Vagina (tissue), 2 donors: ENCODE results near the gene ARHGAP27. TPM values are rescaled to one million over a fixed set of nuclear protein-coding genes. Genes with fewer than 3 reads are reported as not detected.
A peak's percentile ranks its signal among the peaks of the same experiment; 100 is the strongest.

Source experiments
- DNase-seq, 2 donors: peaks; one replicate each; pipeline ENCODE4 v3.0.0-alpha.2; 2017; ENCODE audit errors: extremely low spot score in 2 of 2
- H3K27ac ChIP-seq: fragments of 200-600 bp; sonication (generic); one replicate; pipeline ENCODE4 v1.5.1; 2019
- H3K27me3 ChIP-seq: fragments of 200-600 bp; sonication (generic); one replicate; pipeline ENCODE4 v1.5.1; 2019
- H3K36me3 ChIP-seq, 2 donors: fragments of 200-600 bp; sonication (generic); one replicate each; pipeline ENCODE4 v1.5.1; 2017 to 2019
- H3K4me1 ChIP-seq: fragments of 200-600 bp; sonication (generic); one replicate; pipeline ENCODE4 v1.5.1; 2019
- H3K4me3 ChIP-seq, 2 donors: fragments of 200-600 bp; sonication (generic); 1 replicate in 1 of 2; 2 replicates in 1 of 2; pipeline ENCODE4 v1.5.1; 2016 to 2019
- H3K9me3 ChIP-seq: fragments of 200-600 bp; sonication (generic); one replicate; pipeline ENCODE4 v1.5.1; 2019
- POLR2A ChIP-seq, 2 donors: fragments of 450-650 bp; IDR thresholded peaks; one replicate each; pipeline ENCODE4 v1.6.1; 2017; ENCODE audit warnings: antibody characterized with exemption in 2 of 2, mild to moderate bottlenecking in 2 of 2, moderate library complexity in 2 of 2
- POLR2AphosphoS5 ChIP-seq, 2 donors: sonication (generic); formaldehyde crosslinking; IDR thresholded peaks; one replicate each; pipeline ENCODE4 v1.9.0; 2017; ENCODE audit warnings: antibody characterized with exemption in 2 of 2, mild to moderate bottlenecking in 2 of 2, low read depth in 1 of 2; ENCODE audit not compliant: insufficient read depth in 1 of 2
- intact Hi-C: fragments of 100-400 bp; cut with DNase I; formaldehyde crosslinking; loops from one replicate; pipeline ENCODE4 v1.15.1; 2023
- total RNA-seq: library from RNA; depleted of rRNA; stranded (reverse); fragments of >200 nt; gene quantifications from one replicate; pipeline ENCODE4 v1.2.3, GENCODE V29; 2016
- TF ChIP-seq, protein P1 (sequence below), 3 experiments: fragments of 450-650 bp in 2 of 3; fragments of 200-600 bp in 1 of 3; sonication (generic) in 1 of 3; IDR thresholded peaks; one replicate each; pipeline ENCODE4 v1.5.1; 2017 to 2019; ENCODE audit warnings: antibody characterized with exemption in 3 of 3, mild to moderate bottlenecking in 2 of 3, moderate library complexity in 2 of 3

Gene ARHGAP27
- total RNA-seq, 1 donor from 2014 or later: 80.0 TPM

DNA sequence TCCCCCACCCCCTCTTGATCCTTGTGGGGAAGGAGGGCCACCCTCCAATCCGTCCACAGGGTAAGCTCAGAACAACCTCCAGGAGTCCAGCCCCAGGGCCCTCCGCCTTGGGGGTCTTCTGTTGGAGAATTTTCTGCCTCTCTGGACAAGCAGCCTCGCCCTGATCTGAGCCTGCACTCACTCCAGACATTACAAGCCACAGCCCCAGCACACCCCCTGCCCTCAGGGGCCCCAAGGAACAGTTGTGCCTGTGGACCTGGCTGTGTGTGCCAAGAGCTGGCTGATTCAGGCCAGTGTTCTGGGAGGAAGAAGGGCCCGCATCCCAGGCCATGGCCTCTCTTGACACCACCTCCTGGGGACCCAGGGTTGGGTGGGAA lies 477 bp upstream of the ARHGAP27 start:
- Histone ChIP-seq H3K4me1 (peaks cover 48% of the 10 kb centered on the region), H3K36me3 (peaks cover 0 to 17% of the 10 kb centered on the region in 2 donors), H3K9me3 (no peaks in the 10 kb centered on the region), H3K27ac (peak overlapping the region; percentile 66), H3K27me3 (peaks cover 3% of the 10 kb centered on the region), H3K4me3 (peak overlapping the region; percentile 48 to 56)
- DNase-seq: no peak
- intact Hi-C loops: no loop called here
- no peak for TF ChIP-seq POLR2A (IDR thresholded peaks at IDR 0.05)
- TF ChIP-seq, protein P1, sequence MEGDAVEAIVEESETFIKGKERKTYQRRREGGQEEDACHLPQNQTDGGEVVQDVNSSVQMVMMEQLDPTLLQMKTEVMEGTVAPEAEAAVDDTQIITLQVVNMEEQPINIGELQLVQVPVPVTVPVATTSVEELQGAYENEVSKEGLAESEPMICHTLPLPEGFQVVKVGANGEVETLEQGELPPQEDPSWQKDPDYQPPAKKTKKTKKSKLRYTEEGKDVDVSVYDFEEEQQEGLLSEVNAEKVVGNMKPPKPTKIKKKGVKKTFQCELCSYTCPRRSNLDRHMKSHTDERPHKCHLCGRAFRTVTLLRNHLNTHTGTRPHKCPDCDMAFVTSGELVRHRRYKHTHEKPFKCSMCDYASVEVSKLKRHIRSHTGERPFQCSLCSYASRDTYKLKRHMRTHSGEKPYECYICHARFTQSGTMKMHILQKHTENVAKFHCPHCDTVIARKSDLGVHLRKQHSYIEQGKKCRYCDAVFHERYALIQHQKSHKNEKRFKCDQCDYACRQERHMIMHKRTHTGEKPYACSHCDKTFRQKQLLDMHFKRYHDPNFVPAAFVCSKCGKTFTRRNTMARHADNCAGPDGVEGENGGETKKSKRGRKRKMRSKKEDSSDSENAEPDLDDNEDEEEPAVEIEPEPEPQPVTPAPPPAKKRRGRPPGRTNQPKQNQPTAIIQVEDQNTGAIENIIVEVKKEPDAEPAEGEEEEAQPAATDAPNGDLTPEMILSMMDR (IDR thresholded peaks at IDR 0.05): no peak
- no peak for TF ChIP-seq POLR2AphosphoS5 (IDR thresholded peaks at IDR 0.05; ENCODE audit: insufficient read depth in 1 of 2, low read depth in 1 of 2)

DNA sequence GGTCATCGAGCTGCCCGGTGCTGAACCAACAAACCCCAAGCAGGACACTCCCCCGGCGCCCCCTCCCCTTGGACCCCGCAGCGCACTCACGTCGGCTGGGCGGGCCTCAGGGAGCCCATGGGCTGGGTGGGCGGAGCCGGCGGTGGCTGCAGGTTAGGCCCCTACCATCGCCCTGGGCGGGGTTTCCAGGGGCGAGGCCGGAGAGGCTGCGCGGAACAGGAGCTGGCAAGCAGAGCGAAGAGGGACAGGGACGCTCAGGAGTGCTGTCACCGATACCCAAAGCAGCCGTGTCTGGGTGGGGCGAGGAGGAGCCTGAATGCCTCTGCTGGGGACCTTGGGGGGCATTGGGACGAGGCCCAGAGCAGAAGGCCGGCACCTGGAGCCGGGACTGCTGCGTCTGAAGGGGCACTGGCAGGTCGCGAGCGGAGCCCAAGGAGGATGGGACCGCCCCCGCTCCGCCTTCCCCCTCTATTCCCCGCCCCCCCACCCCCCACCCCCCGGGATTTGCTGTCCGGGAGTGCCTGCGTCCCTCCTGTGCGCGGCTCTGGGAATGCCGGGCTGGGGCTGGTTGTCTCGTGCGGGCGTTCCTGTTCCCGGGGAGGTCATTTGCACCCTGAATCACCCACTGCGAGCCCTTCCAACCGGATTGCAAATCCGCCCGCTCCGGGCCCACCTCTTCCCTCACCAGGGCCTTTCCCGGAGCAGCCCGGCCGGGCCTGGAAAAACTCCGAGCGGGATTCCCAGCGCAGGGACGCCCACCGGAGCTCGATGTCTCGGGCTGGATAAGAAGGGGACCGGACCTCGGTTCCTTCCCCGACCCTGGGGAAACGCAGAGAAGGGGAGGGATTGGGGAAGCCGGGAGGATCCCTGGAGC lies 902 bp downstream of the ARHGAP27 start:
- Histone ChIP-seq H3K4me3 (peak overlapping the region; percentile 48 to 56), H3K36me3 (peaks cover 0 to 3% of the 10 kb centered on the region in 2 donors), H3K27ac (peak overlapping the region; percentile 66), H3K9me3 (no peaks in the 10 kb centered on the region), H3K4me1 (peaks cover 54% of the 10 kb centered on the region), H3K27me3 (peaks cover 3% of the 10 kb centered on the region)
- TF ChIP-seq, protein P1 (IDR thresholded peaks at IDR 0.05): no peak
- TF ChIP-seq POLR2A (IDR thresholded peaks at IDR 0.05) (no peak), POLR2AphosphoS5 (IDR thresholded peaks at IDR 0.05; ENCODE audit: insufficient read depth in 1 of 2, low read depth in 1 of 2) (peak in 1 of 2 donors; percentile 59)
- no peak for DNase-seq
- intact Hi-C loops: no loop called here

DNA sequence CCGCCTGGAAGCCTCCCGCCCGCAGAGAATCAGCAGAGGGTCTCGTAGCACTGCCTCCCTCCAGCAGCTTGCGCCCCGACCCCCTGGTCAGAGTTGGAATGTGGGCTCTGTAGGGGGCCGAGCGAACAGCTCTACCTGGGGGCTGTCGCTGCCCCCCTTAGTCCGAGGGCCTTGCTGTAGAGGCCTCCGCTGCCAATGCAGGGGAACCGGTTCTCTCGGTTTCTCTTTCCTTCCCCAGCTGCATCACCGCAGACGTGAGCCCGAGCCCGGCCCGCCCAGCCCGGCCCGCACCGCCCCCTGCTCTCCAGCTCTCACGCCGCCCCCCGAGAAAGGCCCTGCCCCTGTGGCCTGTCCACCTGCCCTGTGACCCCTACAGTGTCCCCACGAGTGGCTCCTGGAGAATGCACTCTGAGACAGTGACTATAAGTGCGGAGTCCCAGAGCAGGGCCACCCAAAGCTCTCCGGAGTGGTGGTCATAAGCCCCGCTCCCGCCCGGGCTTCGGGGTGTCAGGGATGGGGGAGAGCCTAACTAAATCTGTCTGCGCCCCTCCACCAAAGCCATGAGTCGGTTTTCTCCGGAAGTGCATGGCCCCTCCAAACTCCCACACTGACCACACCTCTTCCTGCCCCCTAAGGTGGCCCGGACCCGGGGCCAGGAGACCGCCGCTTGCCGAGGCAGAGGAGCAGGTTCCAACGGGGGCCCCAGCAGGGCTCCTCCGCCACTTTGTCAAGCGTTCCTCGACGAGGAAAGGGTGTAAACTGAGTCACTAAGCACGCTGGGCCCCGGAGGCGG lies 1.7 kb downstream of the ARHGAP27 start:
- peaks cover 57% of the 10 kb centered on the region for H3K4me1 ChIP-seq
- peaks cover 3% of the 10 kb centered on the region for H3K27me3 ChIP-seq
- no peaks in the 10 kb centered on the region for H3K9me3 ChIP-seq
- H3K36me3 ChIP-seq: no peaks in the 10 kb centered on the region
- peak overlapping the region; percentile 48 to 56 for H3K4me3 ChIP-seq
- TF ChIP-seq POLR2AphosphoS5 (IDR thresholded peaks at IDR 0.05; ENCODE audit: insufficient read depth in 1 of 2, low read depth in 1 of 2) (peak in 1 of 2 donors; percentile 60), POLR2A (IDR thresholded peaks at IDR 0.05) (no peak)
- TF ChIP-seq, protein P1 (IDR thresholded peaks at IDR 0.05): no peak
- no peak for DNase-seq
- intact Hi-C loops: no loop called here
- peak overlapping the region; percentile 66 for H3K27ac ChIP-seq

DNA sequence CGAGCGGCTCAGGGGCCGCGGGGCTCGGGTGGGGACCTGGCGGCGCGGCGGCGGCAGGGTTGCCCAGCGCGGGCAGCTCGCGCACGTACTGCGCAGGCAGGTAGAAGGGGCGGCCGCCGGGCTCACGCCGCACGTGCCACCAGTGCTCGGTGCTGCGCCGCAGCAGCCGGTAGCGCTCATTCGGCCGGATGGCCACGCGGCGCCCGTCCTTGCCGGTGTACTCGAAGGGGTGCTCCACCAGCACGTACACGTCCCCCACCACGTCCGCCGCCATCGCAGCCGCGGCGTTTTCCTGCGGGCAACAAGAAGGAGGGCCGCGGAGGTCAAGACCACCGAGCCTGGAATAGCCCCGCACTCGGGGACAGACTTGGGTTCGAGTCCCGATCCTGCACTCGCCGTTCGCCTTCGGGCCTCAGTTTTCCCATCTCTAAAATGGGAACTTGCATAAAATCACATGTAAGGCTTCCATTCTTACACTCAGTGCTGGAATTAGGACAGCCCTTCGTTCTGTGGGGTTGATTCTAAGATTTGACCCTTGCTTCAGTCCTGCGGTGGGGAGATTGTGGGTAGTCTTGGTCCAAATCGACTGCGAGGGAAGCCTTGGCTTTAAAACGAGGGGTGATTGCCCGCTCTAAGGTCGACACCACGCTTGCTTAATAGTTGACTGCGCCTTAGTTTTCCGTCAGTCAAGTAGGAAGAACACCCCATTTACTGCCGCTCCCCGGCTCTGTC lies 2.5 kb downstream of the ARHGAP27 start:
- peaks cover 3% of the 10 kb centered on the region for H3K27me3 ChIP-seq
- TF ChIP-seq, protein P1 (IDR thresholded peaks at IDR 0.05): no peak
- no peak for TF ChIP-seq POLR2AphosphoS5 (IDR thresholded peaks at IDR 0.05; ENCODE audit: insufficient read depth in 1 of 2, low read depth in 1 of 2)
- TF ChIP-seq POLR2A (IDR thresholded peaks at IDR 0.05): no peak
- no peaks in the 10 kb centered on the region for H3K9me3 ChIP-seq
- no peaks in the 10 kb centered on the region for H3K36me3 ChIP-seq
- H3K27ac ChIP-seq: peak overlapping the region; percentile 66
- intact Hi-C loops: no loop called here
- peaks cover 65% of the 10 kb centered on the region for H3K4me1 ChIP-seq
- DNase-seq: no peak
- H3K4me3 ChIP-seq: peak overlapping the region; percentile 48 to 56
